Thyroid gland (tissue), 4 donors: ENCODE measurements around the gene STIM1.

Experiments used
- POLR2A ChIP-seq, 2 donors: fragments of 450-650 bp; IDR thresholded peaks; one replicate each; pipeline ENCODE4 v1.6.1; 2017; ENCODE audit warnings: antibody characterized with exemption in 2 of 2, mild to moderate bottlenecking in 2 of 2, moderate library complexity in 1 of 2
- TF ChIP-seq, protein P1 (sequence below), 6 experiments: fragments of 200-600 bp in 3 of 6; fragments of 450-650 bp in 3 of 6; sonication (generic) in 3 of 6; IDR thresholded peaks; one replicate each; pipeline ENCODE4 v1.5.1; 2016 to 2019; ENCODE audit warnings: antibody characterized with exemption in 6 of 6, mild to moderate bottlenecking in 2 of 6, inconsistent platforms in 1 of 6, moderate library complexity in 1 of 6

GRCh38 chr11:4059424-4059823, 204.0 kb downstream of the STIM1 start:
- TF ChIP-seq, protein P1, sequence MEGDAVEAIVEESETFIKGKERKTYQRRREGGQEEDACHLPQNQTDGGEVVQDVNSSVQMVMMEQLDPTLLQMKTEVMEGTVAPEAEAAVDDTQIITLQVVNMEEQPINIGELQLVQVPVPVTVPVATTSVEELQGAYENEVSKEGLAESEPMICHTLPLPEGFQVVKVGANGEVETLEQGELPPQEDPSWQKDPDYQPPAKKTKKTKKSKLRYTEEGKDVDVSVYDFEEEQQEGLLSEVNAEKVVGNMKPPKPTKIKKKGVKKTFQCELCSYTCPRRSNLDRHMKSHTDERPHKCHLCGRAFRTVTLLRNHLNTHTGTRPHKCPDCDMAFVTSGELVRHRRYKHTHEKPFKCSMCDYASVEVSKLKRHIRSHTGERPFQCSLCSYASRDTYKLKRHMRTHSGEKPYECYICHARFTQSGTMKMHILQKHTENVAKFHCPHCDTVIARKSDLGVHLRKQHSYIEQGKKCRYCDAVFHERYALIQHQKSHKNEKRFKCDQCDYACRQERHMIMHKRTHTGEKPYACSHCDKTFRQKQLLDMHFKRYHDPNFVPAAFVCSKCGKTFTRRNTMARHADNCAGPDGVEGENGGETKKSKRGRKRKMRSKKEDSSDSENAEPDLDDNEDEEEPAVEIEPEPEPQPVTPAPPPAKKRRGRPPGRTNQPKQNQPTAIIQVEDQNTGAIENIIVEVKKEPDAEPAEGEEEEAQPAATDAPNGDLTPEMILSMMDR (IDR thresholded peaks at IDR 0.05) = no peak
- no peak for TF ChIP-seq POLR2A (IDR thresholded peaks at IDR 0.05)
